CD4-positive, alpha-beta T cell treated with Interleukin-2 at 100 ng/mL for 4 hours (primary cell): Measurements from ENCODE around the gene POPDC3.

ENCODE experiments used
- DNase-seq: peaks from one replicate; pipeline ENCODE4 v3.0.0-alpha.2; 2020; ENCODE audit warnings: low spot score

Gene POPDC3

DNA sequence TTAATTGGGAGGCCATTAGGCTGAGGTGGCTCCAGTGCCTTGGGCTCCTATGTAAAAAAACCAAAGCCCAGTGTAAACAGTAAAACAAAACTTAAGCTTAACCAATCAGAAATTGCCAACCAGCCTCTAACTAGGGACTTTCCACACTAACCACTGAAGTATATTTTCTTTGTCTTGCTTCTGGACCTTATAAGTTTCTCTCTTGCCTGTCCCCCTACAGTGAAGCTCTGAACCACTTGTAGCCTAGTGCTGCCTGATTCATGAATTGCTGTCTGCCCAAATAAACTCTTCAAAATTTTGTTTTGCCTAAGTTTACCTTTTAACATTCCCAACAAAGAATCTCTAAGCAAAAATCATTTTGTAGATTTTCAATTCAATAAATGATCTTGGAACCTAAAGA is 28.2 kb downstream of the POPDC3 start:
- DNase-seq: no peak

DNA sequence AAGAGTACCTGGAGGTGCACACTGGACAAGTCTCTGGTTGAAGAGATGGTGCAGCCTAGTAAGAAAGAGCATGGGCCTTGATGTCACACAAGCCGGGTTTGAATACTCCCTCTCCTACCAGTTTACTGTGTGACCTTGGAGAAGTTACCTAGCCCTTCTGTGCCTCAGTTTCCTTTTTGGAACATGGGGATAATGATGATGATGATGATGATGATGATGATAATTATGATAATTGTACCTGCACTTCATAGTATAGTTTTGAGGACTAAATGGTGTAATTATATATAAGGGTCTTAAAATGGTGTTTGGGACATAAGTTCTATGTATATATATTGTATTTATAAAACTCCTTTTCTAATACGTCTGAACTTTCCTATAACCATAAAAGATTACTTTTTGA is 41.7 kb downstream of the POPDC3 start:
- no peak for DNase-seq

DNA sequence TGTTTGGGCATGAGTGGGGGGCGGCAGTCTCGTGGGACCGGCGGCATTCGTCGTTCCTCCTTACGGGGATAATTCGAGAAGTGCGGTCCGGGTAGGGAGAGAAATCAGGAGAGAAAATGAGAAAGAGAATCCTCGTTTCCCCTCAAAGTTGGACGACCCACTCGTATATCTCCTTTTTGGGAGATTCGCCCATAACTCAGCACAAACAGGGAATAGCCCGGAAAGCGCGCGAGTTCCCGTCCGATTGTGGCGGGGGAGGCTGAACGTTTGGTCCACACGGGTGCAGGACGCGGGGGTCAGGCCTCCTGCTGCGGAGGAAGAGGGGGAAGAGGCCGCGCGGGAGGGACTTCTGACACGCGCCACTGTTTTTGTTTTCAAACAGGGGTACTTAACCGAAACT is 42.4 kb downstream of the POPDC3 start:
- no peak for DNase-seq

DNA sequence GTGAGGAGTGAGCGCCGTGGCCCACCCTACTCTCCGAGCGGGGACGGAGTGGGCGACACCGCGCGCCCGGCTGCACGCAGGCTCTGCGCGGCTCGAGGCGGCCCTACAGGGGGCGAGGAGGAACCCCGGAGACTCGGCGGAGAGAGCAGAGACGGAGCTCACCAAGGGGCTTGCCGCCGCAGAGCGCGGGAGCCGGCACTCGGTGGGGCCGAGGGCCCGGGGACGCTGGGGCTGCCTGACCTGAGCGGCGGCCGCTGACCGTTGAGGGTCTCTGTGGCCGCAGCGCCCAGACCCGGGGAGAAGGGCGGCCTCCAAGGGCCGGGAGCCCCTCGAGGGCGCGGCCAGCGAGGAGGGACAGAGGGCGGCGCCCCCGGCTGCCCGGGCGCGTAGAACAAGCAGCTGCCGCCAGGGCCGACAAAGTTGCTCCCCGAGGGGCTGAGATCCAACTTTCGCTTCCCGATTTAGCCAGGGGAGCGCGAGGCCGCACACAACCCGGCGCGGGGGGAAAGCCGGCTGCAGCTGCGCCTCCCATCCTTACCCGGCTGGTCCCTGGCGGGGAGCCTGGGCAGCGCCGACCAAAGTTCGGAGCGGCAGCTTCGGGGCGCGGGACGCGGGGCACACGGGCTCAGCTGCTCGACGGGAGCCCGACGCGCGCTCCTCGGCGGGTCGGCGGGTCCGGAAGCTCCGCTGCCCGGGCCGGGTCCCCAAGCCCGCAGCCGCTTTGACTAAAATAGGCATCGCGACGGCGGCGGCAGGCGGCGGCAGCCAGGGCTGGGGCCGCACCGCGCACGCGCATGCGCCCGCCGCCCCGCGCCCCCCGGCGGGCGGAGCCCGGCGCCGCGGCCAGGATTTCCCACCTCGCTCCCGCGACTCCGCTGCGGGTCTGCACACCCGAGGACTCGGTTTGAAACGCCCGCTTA is 43.1 kb downstream of the POPDC3 start:
- no peak for DNase-seq

DNA sequence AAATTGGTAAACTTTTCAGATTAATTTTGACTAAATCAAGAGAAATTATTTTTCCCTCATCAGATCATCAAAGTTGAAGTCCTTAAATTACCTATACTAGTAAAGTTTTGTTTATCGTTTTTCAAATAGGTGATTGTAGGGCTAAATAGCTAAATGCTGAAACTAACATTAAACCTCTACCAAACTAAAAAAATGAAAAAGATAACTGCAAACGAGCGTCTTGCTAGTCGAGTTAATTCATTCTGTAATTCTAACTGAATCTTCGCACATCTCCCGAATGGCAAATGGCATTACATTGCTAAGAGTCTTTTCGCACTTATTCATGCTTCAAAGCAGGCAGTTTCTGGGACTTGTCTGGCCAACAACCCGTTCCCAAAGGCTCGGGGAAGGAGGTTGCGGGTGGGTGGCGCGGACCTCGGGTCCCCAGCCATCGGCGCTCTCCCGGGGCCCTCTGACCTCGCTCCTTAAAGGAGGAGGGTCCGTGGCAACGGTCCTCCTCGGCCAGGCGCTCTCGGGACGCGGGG is 43.8 kb downstream of the POPDC3 start:
- no peak for DNase-seq

DNA sequence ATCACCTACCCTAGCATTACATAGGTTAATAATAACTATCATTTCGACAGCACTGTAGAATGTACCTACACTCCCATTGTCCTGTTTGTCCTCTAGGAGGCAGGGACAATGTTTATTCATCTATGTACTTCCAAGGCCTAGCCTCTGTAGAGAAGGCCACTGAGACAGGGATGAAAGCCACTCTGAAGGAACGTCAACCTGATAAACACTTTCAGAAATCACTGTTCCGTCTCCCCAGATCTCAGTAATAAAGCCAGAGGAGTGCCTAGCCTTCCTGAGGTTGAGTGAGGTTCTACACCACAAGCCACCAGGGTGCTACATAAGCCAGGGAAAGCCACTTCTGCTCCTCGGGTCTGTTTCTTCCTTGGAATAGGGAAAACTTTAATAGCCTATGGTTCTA is 44.8 kb downstream of the POPDC3 start:
- DNase-seq: no peak

DNA sequence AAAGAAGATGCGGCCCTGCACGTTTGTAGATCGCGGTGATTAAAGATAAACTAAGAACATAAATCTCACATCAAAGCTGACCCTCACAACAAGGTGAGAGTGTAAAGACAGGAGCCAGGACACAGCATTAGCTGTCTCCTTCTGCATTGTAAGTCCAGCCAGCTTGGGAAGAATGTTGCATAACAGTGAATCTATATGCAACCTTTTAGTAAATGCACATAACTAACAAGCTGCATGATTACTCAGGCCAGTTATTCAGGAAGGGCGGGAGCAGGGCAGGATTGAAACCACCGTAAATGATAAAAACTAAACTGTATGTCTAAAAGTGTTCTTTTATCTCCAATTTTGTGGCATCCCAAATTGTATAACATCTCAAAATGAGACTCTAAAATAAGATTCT is 57.1 kb downstream of the POPDC3 start:
- no peak for DNase-seq

DNA sequence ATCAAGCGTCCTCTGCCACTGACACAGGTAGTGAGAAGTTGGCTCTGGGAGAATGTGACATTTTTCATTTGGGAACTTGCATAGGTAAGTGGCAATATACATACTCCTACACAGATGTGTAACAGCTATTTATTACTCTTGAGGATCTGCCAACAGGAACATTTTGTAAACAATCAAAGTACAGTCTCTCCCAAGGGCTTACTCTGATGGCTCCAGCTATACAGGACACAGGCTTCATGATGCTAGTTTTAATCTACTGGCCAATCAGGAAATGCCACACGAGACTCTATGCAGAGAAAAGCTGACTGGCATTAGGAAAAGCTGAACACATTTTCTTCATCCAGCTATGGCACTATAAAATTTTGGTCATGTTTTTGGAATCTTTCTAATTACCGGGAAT is 57.8 kb downstream of the POPDC3 start:
- no peak for DNase-seq

DNA sequence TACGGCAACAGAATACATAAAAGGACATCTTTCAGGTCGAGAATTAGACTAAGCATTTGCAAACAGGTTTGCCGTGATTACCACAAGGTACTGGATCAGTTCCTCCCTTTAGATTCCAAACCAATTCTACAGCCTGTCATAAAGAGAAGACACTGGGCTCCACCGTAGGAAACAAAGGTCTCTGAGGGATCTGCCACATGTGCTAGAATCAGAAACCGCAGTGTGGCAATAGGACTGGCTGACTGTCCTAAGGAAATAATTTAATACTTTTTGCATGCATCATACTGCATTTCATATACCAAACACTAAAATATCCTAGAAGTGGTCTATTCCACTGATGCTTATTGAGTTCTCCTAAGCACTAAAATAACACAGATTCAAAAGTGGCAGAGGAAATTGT is 59.2 kb downstream of the POPDC3 start:
- DNase-seq: no peak

DNA sequence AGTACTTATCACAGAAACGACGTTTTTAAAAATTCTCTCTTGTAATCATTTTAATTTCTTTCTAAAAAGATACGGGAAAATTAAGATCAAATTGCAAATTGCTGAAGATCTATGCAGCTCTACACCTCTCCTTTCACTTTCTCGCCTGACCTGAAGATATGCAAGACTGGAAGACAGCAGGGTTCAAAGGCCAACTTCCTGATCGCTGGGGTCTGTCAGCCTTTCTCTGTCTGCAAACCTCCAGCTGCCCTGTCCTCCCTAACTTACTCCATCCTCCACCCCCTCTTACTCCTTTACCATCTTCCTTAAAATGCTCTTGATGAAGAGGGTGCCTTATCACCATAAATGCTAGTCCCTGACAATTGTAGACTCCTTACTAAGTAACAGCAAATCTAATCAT is 63.7 kb downstream of the POPDC3 start:
- no peak for DNase-seq

DNA sequence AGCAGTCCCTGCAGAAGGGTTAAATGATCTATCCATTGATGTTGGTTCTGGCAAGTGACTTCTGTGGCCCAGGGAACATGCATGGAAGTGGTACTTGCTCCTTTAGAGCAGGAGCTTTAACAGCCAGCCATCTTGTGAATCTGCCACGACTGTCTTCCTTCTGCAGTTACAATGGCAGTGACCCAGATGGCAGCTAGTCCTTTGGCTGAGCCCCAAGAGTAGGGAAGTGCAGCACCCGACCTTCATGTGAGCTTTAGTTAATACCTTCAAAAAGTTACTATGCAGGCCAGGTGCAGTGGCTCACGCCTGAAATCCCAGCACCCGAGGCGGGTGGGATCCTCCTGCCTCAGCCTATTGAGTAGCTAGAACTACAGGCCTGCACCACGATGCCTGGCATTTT is 66.4 kb downstream of the POPDC3 start:
- no peak for DNase-seq

DNA sequence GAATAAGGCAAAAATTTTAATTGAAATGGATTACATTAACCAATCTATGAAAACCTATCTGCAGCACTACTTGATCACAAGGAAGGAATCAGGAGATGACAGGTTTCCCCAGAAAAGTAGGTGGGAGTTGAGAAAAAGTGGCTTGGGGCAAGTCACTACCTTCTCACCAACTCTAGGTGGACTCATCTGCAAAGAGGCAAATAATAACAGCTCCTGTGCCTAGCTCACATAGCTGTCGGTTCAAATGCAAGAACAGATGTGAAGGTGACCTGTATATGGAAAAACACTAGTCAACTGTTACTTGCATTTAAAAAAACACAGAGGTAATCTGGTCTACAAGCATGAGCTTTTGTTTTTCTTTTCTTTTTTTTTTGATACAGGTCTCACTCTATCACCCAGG is 67.2 kb downstream of the POPDC3 start:
- no peak for DNase-seq

DNA sequence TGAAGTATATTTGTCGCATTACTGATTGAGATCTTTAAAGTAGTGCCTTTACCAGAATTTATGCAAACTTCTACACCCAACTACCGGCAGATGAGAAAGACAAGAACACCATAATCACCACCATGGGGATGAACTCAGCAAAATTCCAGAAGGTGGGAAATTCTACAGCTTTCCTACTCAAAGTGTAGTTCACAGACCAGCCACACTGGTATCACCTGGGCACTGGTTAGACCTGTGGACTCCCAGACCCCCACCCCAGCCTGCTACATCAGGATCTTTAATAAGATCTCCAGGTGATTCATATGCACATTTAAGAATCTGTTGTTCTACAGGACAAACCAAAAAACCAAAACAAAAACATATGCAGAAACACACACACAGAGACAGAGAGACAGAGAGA is 67.9 kb downstream of the POPDC3 start:
- DNase-seq: no peak

DNA sequence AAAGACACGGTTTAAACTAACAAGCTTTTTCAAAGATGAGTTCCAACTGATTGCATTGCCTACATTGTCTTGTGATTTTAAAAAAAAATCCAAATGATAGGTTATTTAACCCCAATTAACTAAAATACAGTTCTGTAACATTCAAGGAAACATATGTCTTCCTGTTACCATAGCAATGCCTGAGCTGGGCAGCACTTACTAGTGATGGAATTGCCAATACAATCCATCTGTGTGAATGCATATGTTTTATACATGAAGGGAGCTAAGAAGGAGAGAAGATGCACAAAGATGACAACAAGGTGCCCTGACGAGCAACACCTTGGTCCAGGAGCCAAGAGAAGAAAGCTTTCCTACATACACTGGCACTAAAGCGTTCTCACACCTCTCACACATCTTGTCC is 68.7 kb downstream of the POPDC3 start:
- no peak for DNase-seq

DNA sequence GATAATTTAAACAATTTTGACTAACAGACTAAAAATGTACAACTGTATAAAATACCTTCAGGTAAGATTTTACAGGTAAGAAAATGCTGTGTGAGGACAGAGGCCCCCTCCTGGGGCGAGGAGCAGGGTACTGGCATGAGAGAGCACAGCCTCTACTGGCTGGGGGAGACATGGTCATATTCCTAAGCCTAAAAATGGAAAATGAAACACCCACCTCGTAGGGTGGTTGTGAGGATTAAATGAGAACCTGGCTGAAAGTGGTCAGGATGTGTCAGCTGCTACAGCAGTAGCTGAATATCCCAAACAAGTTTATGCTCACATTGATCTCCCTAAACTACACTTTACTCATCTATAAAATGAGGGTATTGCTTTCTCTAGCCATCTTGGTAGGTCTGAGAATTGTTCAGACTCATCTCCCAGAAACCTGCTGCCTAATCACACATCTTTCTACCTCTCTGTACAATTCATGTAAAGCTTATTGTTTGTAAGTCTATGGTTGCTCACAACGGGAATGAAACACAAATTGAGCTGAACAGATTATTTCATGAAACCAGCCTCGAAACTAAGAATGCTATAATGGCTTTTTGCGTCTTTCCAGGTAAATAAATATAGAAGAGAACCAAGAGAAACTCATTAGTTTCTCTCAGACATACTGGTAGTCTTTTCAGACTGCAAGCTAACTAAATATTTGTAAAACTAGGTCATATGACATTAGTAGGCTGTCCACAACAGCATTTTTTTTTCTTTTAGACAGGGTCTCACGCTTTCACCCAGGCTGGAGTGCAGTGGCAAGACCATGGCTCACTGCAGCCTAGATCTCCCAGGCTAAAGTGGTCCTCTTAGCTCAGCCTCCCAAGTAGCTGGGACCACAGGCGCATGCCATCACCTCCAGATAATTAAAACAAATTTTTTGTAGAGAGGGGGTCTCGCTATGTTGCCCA is 69.6 kb downstream of the POPDC3 start:
- no peak for DNase-seq

DNA sequence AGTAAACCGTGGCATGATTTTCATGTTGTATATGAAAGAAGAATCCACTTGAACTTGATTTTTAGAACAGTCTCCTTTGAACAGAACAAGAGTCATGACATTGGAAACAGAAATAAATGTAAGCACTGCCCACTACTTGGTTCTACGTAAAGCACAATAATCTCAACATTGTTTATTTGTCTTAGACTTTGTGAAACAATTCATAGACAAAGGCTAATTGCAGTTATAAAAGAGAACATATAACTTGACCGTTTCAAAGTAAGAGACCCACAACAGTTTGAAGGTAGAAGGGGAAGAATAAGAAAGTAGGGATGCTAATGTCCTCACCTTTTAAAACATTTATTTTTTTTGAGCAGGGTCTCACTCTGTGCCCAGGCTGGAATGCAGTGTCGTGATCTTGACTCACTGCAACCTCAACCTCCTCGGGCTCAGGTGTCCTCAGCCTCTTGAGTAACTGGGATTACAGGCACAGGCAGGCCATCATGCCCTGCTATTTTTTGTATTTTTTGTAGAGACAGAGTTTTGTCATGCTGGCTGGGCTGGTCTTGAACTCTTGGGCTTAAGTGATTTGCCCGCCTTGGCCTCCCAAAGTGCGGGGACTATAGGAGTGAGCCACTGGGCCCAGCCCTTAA is 71.1 kb downstream of the POPDC3 start:
- no peak for DNase-seq
